HEK293T (cell line): ENCODE measurements around the gene DSEL.

ENCODE experiments used
- CTCF ChIA-PET: fragments of 350-600 bp; formaldehyde crosslinking; extraction: SDS; loops from one replicate; lab custom pipeline; 2021; ENCODE audit warnings: antibody characterized with exemption, inconsistent platforms; lab: Yijun Ruan, JAX
- POLR2A ChIA-PET: fragments of 350-600 bp; formaldehyde crosslinking; extraction: SDS; loops from one replicate; lab custom pipeline; 2020; ENCODE audit warnings: antibody characterized with exemption, inconsistent platforms; lab: Yijun Ruan, JAX
- DNase-seq: peaks from one replicate; pipeline ENCODE4 v3.0.0; 2012; ENCODE audit warnings: mixed read lengths; ENCODE audit errors: extremely low spot score
- ARNT ChIP-seq: fragments of 450-650 bp; IDR thresholded peaks from 2 replicates; pipeline ENCODE4 v1.6.1; 2017; ENCODE audit warnings: mild to moderate bottlenecking
- BHLHE40 ChIP-seq: fragments of 450-650 bp; IDR thresholded peaks from 2 replicates; pipeline ENCODE4 v1.6.1; 2016; ENCODE audit warnings: mild to moderate bottlenecking, moderate library complexity, borderline replicate concordance
- CTBP1 ChIP-seq: fragments of 450-650 bp; IDR thresholded peaks from 2 replicates; pipeline ENCODE4 v1.6.1; 2016; ENCODE audit warnings: borderline replicate concordance
- ELF4 ChIP-seq: fragments of 450-650 bp; IDR thresholded peaks from 2 replicates; pipeline ENCODE4 v1.6.1; 2017; ENCODE audit warnings: antibody characterized with exemption
- FOXA1 ChIP-seq: fragments of 450-650 bp; IDR thresholded peaks from 2 replicates; pipeline ENCODE4 v1.6.1; 2016; ENCODE audit warnings: mild to moderate bottlenecking
- FOXK2 ChIP-seq: fragments of 450-650 bp; IDR thresholded peaks from 2 replicates; pipeline ENCODE4 v1.6.1; 2016; ENCODE audit warnings: mild to moderate bottlenecking
- FOXM1 ChIP-seq: fragments of 450-650 bp; IDR thresholded peaks from 2 replicates; pipeline ENCODE4 v1.6.1; 2017; ENCODE audit warnings: mild to moderate bottlenecking, borderline replicate concordance
- HDGF ChIP-seq: fragments of 450-650 bp; IDR thresholded peaks from 2 replicates; pipeline ENCODE4 v1.6.1; 2017; ENCODE audit warnings: antibody characterized with exemption, borderline replicate concordance
- L3MBTL2 ChIP-seq: fragments of 450-650 bp; conservative IDR thresholded peaks from 2 replicates; pipeline ENCODE4 v1.6.1; 2016; ENCODE audit warnings: mild to moderate bottlenecking
- LEF1 ChIP-seq: fragments of 450-650 bp; IDR thresholded peaks from 2 replicates; pipeline ENCODE4 v1.6.1; 2017; ENCODE audit warnings: mild to moderate bottlenecking, borderline replicate concordance
- NFRKB ChIP-seq: fragments of 450-650 bp; IDR thresholded peaks from 2 replicates; pipeline ENCODE4 v1.6.1; 2016; ENCODE audit warnings: mild to moderate bottlenecking, moderate library complexity
- PKNOX1 ChIP-seq: fragments of 450-650 bp; IDR thresholded peaks from 2 replicates; pipeline ENCODE4 v1.6.1; 2016
- SP1 ChIP-seq: fragments of 450-650 bp; IDR thresholded peaks from 2 replicates; pipeline ENCODE4 v1.6.1; 2017
- SUZ12 ChIP-seq: fragments of 450-650 bp; IDR thresholded peaks from 2 replicates; pipeline ENCODE4 v1.6.1; 2016; ENCODE audit warnings: mild to moderate bottlenecking
- TARDBP ChIP-seq: fragments of 450-650 bp; IDR thresholded peaks from 2 replicates; pipeline ENCODE4 v1.6.1; 2016
- ZNF384 ChIP-seq: fragments of 450-650 bp; IDR thresholded peaks from 2 replicates; pipeline ENCODE4 v1.6.1; 2016

The DSEL gene

GRCh38 chr18:67510831-67511230 is 5.7 kb downstream of the DSEL start:
- DNase-seq = no peak
- CTCF ChIA-PET = no interaction called here
- TF ChIP-seq LEF1 (no peak), ZNF384 (no peak)
- POLR2A ChIA-PET = no interaction called here

GRCh38 chr18:67509741-67510391 is 6.7 kb downstream of the DSEL start:
- TF ChIP-seq ZNF384 (no peak), CTBP1 (no peak), FOXA1 (no peak), PKNOX1 (no peak)
- DNase-seq = no peak
- CTCF ChIA-PET = no interaction called here
- POLR2A ChIA-PET = no interaction called here

DNA sequence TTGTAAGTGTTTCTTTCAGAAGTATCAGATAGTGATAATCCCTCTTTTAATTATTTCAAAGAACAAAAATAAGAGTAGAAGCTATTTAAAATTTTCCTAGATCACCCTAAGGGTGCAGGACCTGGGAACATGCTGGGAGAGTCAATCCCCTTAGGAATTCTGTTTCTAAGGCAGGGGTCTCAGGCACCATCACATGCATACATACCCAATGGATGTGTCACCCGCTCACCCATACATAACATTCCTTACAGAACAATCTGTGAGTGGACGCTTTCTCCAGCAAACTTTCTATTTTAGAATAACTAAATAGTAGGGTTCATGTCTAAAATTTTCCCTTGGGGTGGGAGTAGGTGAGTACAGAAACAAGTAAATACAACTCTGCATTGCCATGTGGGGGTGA is 8.4 kb downstream of the DSEL start:
- CTCF ChIA-PET = no interaction called here
- TF ChIP-seq TARDBP = no peak
- no peak for TF ChIP-seq SUZ12
- TF ChIP-seq LEF1 = no peak
- no peak for TF ChIP-seq L3MBTL2
- TF ChIP-seq ARNT = no peak
- TF ChIP-seq ZNF384 = no peak
- TF ChIP-seq NFRKB = no peak
- TF ChIP-seq BHLHE40 = no peak
- TF ChIP-seq CTBP1 = no peak
- no peak for TF ChIP-seq FOXM1
- no peak for TF ChIP-seq FOXK2
- no peak for TF ChIP-seq SP1
- TF ChIP-seq HDGF = no peak
- TF ChIP-seq PKNOX1 = no peak
- TF ChIP-seq ELF4 = no peak
- no peak for TF ChIP-seq FOXA1
- no peak for DNase-seq
- POLR2A ChIA-PET = no interaction called here

DNA sequence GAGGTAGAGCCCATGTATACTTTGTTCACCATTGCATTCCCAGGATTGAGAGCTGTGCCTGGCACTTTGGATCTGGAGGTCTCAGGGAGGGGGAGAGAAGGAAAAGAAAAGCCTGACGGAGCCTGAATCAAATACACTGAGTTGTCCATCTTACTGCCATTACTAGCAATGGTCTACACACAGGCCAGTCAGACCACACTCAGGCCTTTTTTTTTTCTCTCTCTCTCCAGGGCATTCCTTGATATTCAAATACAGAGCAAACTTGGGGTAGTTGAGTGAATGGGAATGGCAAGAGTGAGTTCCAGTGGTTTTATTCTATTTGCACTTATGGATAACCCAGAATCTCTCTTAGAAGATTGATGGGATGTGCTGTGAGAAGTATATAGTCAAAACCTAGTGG is 11.8 kb downstream of the DSEL start:
- POLR2A ChIA-PET = no interaction called here
- CTCF ChIA-PET = no interaction called here
- TF ChIP-seq SP1 (no peak), NFRKB (no peak), FOXA1 (no peak), ARNT (no peak)
- DNase-seq = no peak

DNA sequence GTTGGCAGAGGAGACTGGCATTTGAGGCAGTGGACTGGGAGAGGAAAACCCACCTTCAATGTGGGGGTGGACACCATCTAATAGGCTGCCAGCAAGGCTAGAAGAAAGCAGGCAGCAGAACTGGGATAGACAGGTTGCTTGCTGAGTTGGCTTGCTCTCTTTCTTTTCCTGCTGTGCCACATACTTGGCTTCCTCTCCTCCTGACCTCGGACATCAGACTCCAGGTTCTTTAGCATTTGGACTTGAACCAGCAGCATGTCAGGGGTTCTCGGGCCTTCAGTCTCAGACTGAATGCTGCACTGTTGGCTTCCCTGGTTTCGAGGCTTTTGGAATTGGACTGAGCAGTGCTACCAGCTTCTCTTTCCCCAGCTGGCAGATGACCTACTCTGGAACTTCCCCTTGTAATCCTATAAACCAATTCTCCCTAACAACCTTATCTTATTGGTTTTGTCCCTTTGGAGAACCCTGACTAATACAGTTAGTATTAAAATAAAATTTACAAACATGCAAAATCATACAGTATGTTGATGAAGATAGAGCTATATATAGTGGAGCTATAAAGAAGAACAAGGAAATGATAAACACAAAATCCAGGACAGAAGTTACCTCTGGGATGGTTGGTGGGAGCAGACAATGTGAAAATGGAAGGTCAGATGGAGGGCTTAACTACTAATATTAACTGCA is 15.9 kb downstream of the DSEL start:
- ChIA-PET POLR2A (no interaction called here), CTCF (no interaction called here)
- no peak for DNase-seq
- TF ChIP-seq CTBP1 = no peak
- no peak for TF ChIP-seq BHLHE40
- no peak for TF ChIP-seq L3MBTL2

- no peak for DNase-seq
Observed at GRCh38 chr18:67496469-67496868, 20.1 kb downstream of the DSEL start.

DNA sequence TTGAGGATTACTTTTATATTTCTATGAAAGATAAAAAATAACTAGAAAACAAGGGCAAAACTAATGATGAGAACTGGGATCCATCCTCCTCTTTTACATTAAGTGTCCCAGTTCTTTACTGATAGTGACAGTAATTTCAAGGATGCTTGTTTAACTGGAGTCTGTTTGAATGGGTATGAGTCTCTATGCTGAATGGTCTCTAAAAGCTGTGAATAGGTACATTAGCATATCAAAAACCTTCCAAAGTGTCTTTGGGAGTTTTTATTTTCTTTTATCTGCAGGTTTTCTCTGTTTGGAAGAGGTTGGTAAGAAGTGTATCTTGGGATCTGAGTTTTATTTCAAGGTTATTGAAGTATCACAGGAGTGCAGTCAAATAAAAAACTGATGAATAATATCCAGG is 30.0 kb downstream of the DSEL start:
- ChIA-PET CTCF (no interaction called here), POLR2A (no interaction called here)
- no peak for DNase-seq
- TF ChIP-seq ZNF384 = no peak
- TF ChIP-seq SP1 = no peak
- no peak for TF ChIP-seq FOXK2
- TF ChIP-seq PKNOX1 = no peak
- no peak for TF ChIP-seq FOXA1

More at GRCh38 chr18:67496469-67496868, 20.1 kb downstream of the DSEL start:
- CTCF ChIA-PET = no interaction called here
- POLR2A ChIA-PET = no interaction called here
- TF ChIP-seq FOXK2 (no peak), NFRKB (no peak), ELF4 (no peak), FOXA1 (no peak), ARNT (no peak)
